HepG2 (cell line): Measurements from ENCODE around the gene G6PC3. TPM values are rescaled to one million over a fixed set of nuclear protein-coding genes. Genes with fewer than 3 reads are reported as not detected.

ENCODE experiments used
- ATAC-seq: fragments of 200-7000 bp; cut with Tn5 transposase; 3 replicates; pipeline ENCODE4 v1.9.1; 2020; ENCODE audit warnings: mild to moderate bottlenecking, moderate library complexity
- BruUV-seq: library from RNA; stranded (reverse); fragments of 400-500 nt; replicated peaks from 2 replicates; lab custom pipeline; 2021; lab: Mats Ljungman, UMichigan
- CTCF ChIA-PET: fragments of 300-600 bp; formaldehyde crosslinking; extraction: SDS; loops from one replicate; lab custom pipeline; 2021; ENCODE audit warnings: low total read pairs, inconsistent platforms, low intra/inter-chr PET ratio; lab: Yijun Ruan, JAX
- POLR2A ChIA-PET: fragments of 350-600 bp; sonication (Branson Sonifier 250); formaldehyde crosslinking; loops from one replicate; lab custom pipeline; 2020; ENCODE audit warnings: antibody characterized with exemption, inconsistent platforms; lab: Yijun Ruan, JAX
- DNase-seq: peaks from one replicate; pipeline ENCODE4 v3.0.0-alpha.2; 2015; ENCODE audit warnings: low spot score
- FAIRE-seq: peaks from 3 replicates; lab custom pipeline; 2011; peaks lifted over from hg19 to GRCh38; lab: Jason Lieb, UNC
- H2AFZ ChIP-seq: one replicate; pipeline ENCODE4 v1.6.1; 2011; ENCODE audit warnings: low read length, inconsistent platforms
- H3K27ac ChIP-seq: fragments of 300-600 bp; 3 replicates; pipeline ENCODE4 v1.8.0; 2011; ENCODE audit warnings: mixed run types, mild to moderate bottlenecking, mixed read lengths, low read length, inconsistent platforms; ENCODE audit not compliant: insufficient read depth; ENCODE audit errors: extremely low read length
- H3K27me3 ChIP-seq, 2 experiments: fragments of 200-600 bp in 1 of 2; 2 replicates in 1 of 2; 3 replicates in 1 of 2; pipeline versions ENCODE4 v1.6.0 to v1.8.0; 2011; ENCODE audit warnings: low read length in 2 of 2, mild to moderate bottlenecking in 2 of 2, moderate library complexity in 2 of 2, inconsistent platforms in 1 of 2; ENCODE audit not compliant: insufficient read depth in 2 of 2, control insufficient read depth in 1 of 2
- H3K36me3 ChIP-seq, 2 experiments: fragments of 200-600 bp in 1 of 2; replicated peaks in 1 of 2; 2 replicates in 1 of 2; 3 replicates in 1 of 2; pipeline versions ENCODE4 v1.5.1 to v1.8.0; 2011; ENCODE audit warnings: low read length in 2 of 2, inconsistent platforms in 1 of 2; ENCODE audit not compliant: insufficient read depth in 2 of 2, control insufficient read depth in 1 of 2
- H3K4me1 ChIP-seq: 2 replicates; pipeline ENCODE4 v1.5.1; 2012; ENCODE audit warnings: low read length, inconsistent platforms; ENCODE audit not compliant: insufficient read depth
- H3K4me2 ChIP-seq: 2 replicates; pipeline ENCODE4 v1.6.0; 2011; ENCODE audit warnings: low read depth, low read length, inconsistent platforms
- H3K4me3 ChIP-seq, 3 experiments: fragments of 200-600 bp in 1 of 3; sonication (generic), shearing (Covaris generic) in 1 of 3; replicated peaks in 1 of 3; 2 replicates each; pipeline ENCODE4 v1.5.1; 2011 to 2016; ENCODE audit warnings: low read length in 3 of 3, inconsistent platforms in 2 of 3, low read depth in 2 of 3, mild to moderate bottlenecking in 2 of 3, control low read depth in 1 of 3, mixed read lengths in 1 of 3; ENCODE audit not compliant: insufficient read depth in 1 of 3
- H3K79me2 ChIP-seq: one replicate; pipeline ENCODE4 v1.6.1; 2011; ENCODE audit warnings: low read length, inconsistent platforms; ENCODE audit not compliant: insufficient read depth
- H3K9ac ChIP-seq: 2 replicates; pipeline ENCODE4 v1.6.0; 2011; ENCODE audit warnings: mild to moderate bottlenecking, low read depth, low read length, inconsistent platforms; ENCODE audit not compliant: insufficient read depth
- H3K9me3 ChIP-seq: 2 replicates; pipeline ENCODE4 v1.5.1; 2012; ENCODE audit warnings: mild to moderate bottlenecking, low read length
- H4K20me1 ChIP-seq: 2 replicates; pipeline ENCODE4 v1.6.0; 2011; ENCODE audit warnings: inconsistent platforms, mild to moderate bottlenecking, low read length, moderate library complexity; ENCODE audit not compliant: insufficient read depth
- DMAP1 ChIP-seq: IDR thresholded peaks from 2 replicates; pipeline ENCODE4 v1.6.1; 2016
- ERF ChIP-seq: IDR thresholded peaks from 2 replicates; pipeline ENCODE4 v1.6.1; 2018; ENCODE audit warnings: missing biosample characterization, missing genetic modification reagents
- FOXC1 ChIP-seq: sonication (generic); formaldehyde crosslinking; IDR thresholded peaks from 2 replicates; pipeline ENCODE4 v1.8.0; 2022; ENCODE audit warnings: mild to moderate bottlenecking, missing genetic modification reagents, borderline replicate concordance
- HNRNPK ChIP-seq: fragments of 200-400 bp; formaldehyde crosslinking; IDR thresholded peaks from 2 replicates; pipeline ENCODE4 v1.6.1; 2018; ENCODE audit warnings: low read length, low read depth, moderate library complexity, mild to moderate bottlenecking; ENCODE audit not compliant: poor library complexity, severe bottlenecking
- LCORL ChIP-seq, 2 experiments: fragments of 450-650 bp in 1 of 2; sonication (generic) in 1 of 2; formaldehyde crosslinking in 1 of 2; IDR thresholded peaks; 2 replicates each; pipeline versions ENCODE4 v1.5.0 to v1.6.1; 2017 to 2020; ENCODE audit warnings: antibody characterized with exemption in 1 of 2, missing genetic modification reagents in 1 of 2
- MAX ChIP-seq: IDR thresholded peaks from 2 replicates; pipeline ENCODE4 v1.6.1; 2012; ENCODE audit warnings: inconsistent platforms
- MTF2 ChIP-seq: sonication (generic); formaldehyde crosslinking; IDR thresholded peaks from 2 replicates; pipeline ENCODE4 v1.5.0; 2020; ENCODE audit warnings: missing genetic modification reagents, borderline replicate concordance
- RBAK ChIP-seq: sonication (generic); formaldehyde crosslinking; IDR thresholded peaks from 2 replicates; pipeline ENCODE4 v1.5.1; 2020; ENCODE audit warnings: mild to moderate bottlenecking, missing genetic modification reagents
- RBM39 ChIP-seq: fragments of 200-400 bp; formaldehyde crosslinking; IDR thresholded peaks from one replicate; pipeline ENCODE4 v1.6.1; 2018; ENCODE audit warnings: antibody characterized with exemption, mild to moderate bottlenecking, low read depth, low read length; ENCODE audit not compliant: poor library complexity, severe bottlenecking
- SATB2 ChIP-seq: sonication (generic); formaldehyde crosslinking; IDR thresholded peaks from 2 replicates; pipeline ENCODE4 v1.5.0; 2020; ENCODE audit warnings: missing genetic modification reagents
- SMARCE1 ChIP-seq: fragments of 450-650 bp; IDR thresholded peaks from 2 replicates; pipeline ENCODE4 v1.6.1; 2017; ENCODE audit warnings: borderline replicate concordance
- TGIF2 ChIP-seq: IDR thresholded peaks from 2 replicates; pipeline ENCODE4 v1.6.1; 2016; ENCODE audit warnings: control low read depth, missing compliant biosample characterization
- ZBTB26 ChIP-seq: IDR thresholded peaks from 2 replicates; pipeline ENCODE4 v1.6.1; 2016; ENCODE audit warnings: missing compliant biosample characterization, missing genetic modification reagents, borderline replicate concordance
- ZMYM2 ChIP-seq: sonication (generic); formaldehyde crosslinking; IDR thresholded peaks from 2 replicates; pipeline ENCODE4 v1.8.0; 2022; ENCODE audit warnings: mild to moderate bottlenecking, missing genetic modification reagents
- ZNF546 ChIP-seq: sonication (generic); formaldehyde crosslinking; conservative IDR thresholded peaks from 2 replicates; pipeline ENCODE4 v1.8.1; 2023; ENCODE audit warnings: mild to moderate bottlenecking, missing genetic modification reagents
- ZNF569 ChIP-seq: sonication (generic); formaldehyde crosslinking; IDR thresholded peaks from 2 replicates; pipeline ENCODE4 v1.5.0; 2020; ENCODE audit warnings: mild to moderate bottlenecking, missing genetic modification reagents, moderate library complexity, borderline replicate concordance
- WGBS: methylation state at CpG from one replicate; pipeline ENCODE4 v1.1.6; 2017; ENCODE audit warnings: low lambda C conversion rate; 5-methylcytosine and 5-hydroxymethylcytosine counted together
- in situ Hi-C: cut with HindIII; loops from 2 replicates; pipeline ENCODE4 v1.10.0; 2017; ENCODE audit warnings: low pct_unique_long_range_greater_than_20kb; ENCODE audit not compliant: extremely low pct_ligation_motif_present
- intact Hi-C: fragments of 100-400 bp; cut with micrococcal nuclease; formaldehyde crosslinking; loops from one replicate; pipeline ENCODE4 v1.10.0; 2022; ENCODE audit not compliant: unreplicated experiment
- polyA plus RNA-seq, 8 experiments: library from polyadenylated mRNA; depleted of rRNA in 3 of 8; stranded (reverse) in 7 of 8; unstranded in 1 of 8; fragments of >200 nt; fragmentation: Illumina TruSeq in 4 of 8; extraction: Trizol in 4 of 8; gene quantifications; 2 replicates each; pipeline versions ENCODE4 v1.2.1 to v1.2.3, GENCODE V29; 2011 to 2016; ENCODE audit warnings: low read depth in 4 of 8, missing spikeins in 1 of 8, mixed read lengths in 1 of 8; ENCODE audit not compliant: insufficient read depth in 1 of 8
- total RNA-seq, 5 experiments: library from RNA; depleted of rRNA; stranded (reverse); fragments of >200 nt; fragmentation: Illumina TruSeq; extraction: Trizol; gene quantifications; 2 replicates each; pipeline ENCODE4 v1.2.3, GENCODE V29; 2016; ENCODE audit warnings: low read depth in 1 of 5
- TF ChIP-seq, protein P1 (sequence below), 2 experiments: IDR thresholded peaks; 2 replicates each; pipeline ENCODE4 v1.6.1; 2011 to 2012; ENCODE audit warnings: low read length in 2 of 2, borderline replicate concordance in 1 of 2, low read depth in 1 of 2, mild to moderate bottlenecking in 1 of 2, moderate library complexity in 1 of 2
- TF ChIP-seq, protein P2 (sequence below): IDR thresholded peaks from 2 replicates; pipeline ENCODE4 v1.6.1; 2018; ENCODE audit warnings: missing genetic modification reagents

The G6PC3 gene
- total and polyA plus RNA-seq, 2 of the 13 experiments (the other 11 are each of a cell fraction or from before 2014, with no cell fraction given), result 38.5 to 75.8 TPM

GRCh38 chr17:44110011-44110686 lies 39.6 kb downstream of the G6PC3 start:
- H2AFZ ChIP-seq, result no peak overlapping the region
- no peaks in the 10 kb centered on the region for H3K27me3 ChIP-seq
- BruUV-seq, result TSS peak; percentile 27
- peaks cover 49% of the 10 kb centered on the region for H3K79me2 ChIP-seq
- H3K9ac ChIP-seq, result peak overlapping the region; percentile 77
- peak overlapping the region; percentile 88 for H3K27ac ChIP-seq
- CTCF ChIA-PET, result interaction anchor here (1.3 kb wide), 1 partner anchor 26 kb away, joined by 4 read pairs; no protein-coding TSS in a partner anchor
- H3K4me2 ChIP-seq, result peak overlapping the region; percentile 99
- peak overlapping the region; percentile 76 to 86 (median 85) for H3K4me3 ChIP-seq
- no peaks in the 10 kb centered on the region for H3K9me3 ChIP-seq
- in situ Hi-C loops, result no loop called here
- ATAC-seq, result no peak
- 56% methylated on average over 10 of the region's 10 CpGs for WGBS
- no peak for DNase-seq
- POLR2A ChIA-PET, result interaction anchor here (0.6 to 6.2 kb wide), 13 partner anchors 7 to 44 kb away, joined by 3 to 83 read pairs (median 7); partner anchors contain the start of genes HDAC5 and LSM12
- peaks cover 0 to 1% of the 10 kb centered on the region in 2 experiments; a peak in 2 of 5 replicates for H3K36me3 ChIP-seq
- peaks cover 9% of the 10 kb centered on the region; the same call in 1 of the 2 replicates for H4K20me1 ChIP-seq
- intact Hi-C loops, result loop anchor here (2.0 kb wide), 3 partner anchors 13 to 39 kb away; partner anchors contain the start of gene G6PC3
- FAIRE-seq, result no peak
- peaks cover 97% of the 10 kb centered on the region for H3K4me1 ChIP-seq
- no peak for TF ChIP-seq RBAK (CRISPR knock-in tag)
- TF ChIP-seq FOXC1 (CRISPR knock-in tag), result no peak
- 0 out of 2 replicates have a peak, but pooled peaks have one; percentile 58 for TF ChIP-seq ZNF546
- TF ChIP-seq SMARCE1, result no peak
- no peak for TF ChIP-seq MAX
- TF ChIP-seq HNRNPK, result no peak
- TF ChIP-seq DMAP1 (CRISPR knock-in tag), result no peak
- TF ChIP-seq ERF (CRISPR knock-in tag), result no peak
- TF ChIP-seq ZBTB26 (CRISPR knock-in tag), result no peak
- TF ChIP-seq ZMYM2, result no peak
- no peak for TF ChIP-seq SATB2 (CRISPR knock-in tag)
- TF ChIP-seq, protein P1, sequence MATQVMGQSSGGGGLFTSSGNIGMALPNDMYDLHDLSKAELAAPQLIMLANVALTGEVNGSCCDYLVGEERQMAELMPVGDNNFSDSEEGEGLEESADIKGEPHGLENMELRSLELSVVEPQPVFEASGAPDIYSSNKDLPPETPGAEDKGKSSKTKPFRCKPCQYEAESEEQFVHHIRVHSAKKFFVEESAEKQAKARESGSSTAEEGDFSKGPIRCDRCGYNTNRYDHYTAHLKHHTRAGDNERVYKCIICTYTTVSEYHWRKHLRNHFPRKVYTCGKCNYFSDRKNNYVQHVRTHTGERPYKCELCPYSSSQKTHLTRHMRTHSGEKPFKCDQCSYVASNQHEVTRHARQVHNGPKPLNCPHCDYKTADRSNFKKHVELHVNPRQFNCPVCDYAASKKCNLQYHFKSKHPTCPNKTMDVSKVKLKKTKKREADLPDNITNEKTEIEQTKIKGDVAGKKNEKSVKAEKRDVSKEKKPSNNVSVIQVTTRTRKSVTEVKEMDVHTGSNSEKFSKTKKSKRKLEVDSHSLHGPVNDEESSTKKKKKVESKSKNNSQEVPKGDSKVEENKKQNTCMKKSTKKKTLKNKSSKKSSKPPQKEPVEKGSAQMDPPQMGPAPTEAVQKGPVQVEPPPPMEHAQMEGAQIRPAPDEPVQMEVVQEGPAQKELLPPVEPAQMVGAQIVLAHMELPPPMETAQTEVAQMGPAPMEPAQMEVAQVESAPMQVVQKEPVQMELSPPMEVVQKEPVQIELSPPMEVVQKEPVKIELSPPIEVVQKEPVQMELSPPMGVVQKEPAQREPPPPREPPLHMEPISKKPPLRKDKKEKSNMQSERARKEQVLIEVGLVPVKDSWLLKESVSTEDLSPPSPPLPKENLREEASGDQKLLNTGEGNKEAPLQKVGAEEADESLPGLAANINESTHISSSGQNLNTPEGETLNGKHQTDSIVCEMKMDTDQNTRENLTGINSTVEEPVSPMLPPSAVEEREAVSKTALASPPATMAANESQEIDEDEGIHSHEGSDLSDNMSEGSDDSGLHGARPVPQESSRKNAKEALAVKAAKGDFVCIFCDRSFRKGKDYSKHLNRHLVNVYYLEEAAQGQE (IDR thresholded peaks at IDR 0.05; ENCODE audit: borderline replicate concordance in 1 of 2, low read depth in 1 of 2, low read length in 2 of 2), result no peak
- TF ChIP-seq, protein P2, sequence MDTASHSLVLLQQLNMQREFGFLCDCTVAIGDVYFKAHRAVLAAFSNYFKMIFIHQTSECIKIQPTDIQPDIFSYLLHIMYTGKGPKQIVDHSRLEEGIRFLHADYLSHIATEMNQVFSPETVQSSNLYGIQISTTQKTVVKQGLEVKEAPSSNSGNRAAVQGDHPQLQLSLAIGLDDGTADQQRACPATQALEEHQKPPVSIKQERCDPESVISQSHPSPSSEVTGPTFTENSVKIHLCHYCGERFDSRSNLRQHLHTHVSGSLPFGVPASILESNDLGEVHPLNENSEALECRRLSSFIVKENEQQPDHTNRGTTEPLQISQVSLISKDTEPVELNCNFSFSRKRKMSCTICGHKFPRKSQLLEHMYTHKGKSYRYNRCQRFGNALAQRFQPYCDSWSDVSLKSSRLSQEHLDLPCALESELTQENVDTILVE (CRISPR knock-in tag), result no peak
- TF ChIP-seq RBM39, result no peak
- TF ChIP-seq TGIF2 (CRISPR knock-in tag), result no peak
- TF ChIP-seq LCORL (IDR thresholded peaks at IDR 0.05), result no peak
- TF ChIP-seq LCORL (CRISPR knock-in tag; IDR thresholded peaks at IDR 0.05), result 0 out of 2 replicates have a peak, but pooled peaks have one; percentile 33
- 0 out of 2 replicates have a peak, but pooled peaks have one; percentile 12 for TF ChIP-seq ZNF569 (CRISPR knock-in tag)
- no peak for TF ChIP-seq MTF2 (CRISPR knock-in tag)
